ENCODE results near the gene CLEC9A.

GRCh38 chr12:10101042-10101579 lies 70.6 kb downstream of the CLEC9A start:
- TF ChIP-seq POLR2A (IDR thresholded peaks at IDR 0.05) (no peak), CTCF (IDR thresholded peaks at IDR 0.05) (no peak)

Data from heart left ventricle (tissue), 13 donors.